ENCODE results near the gene TIPARP.

GRCh38 chr3:156674046-156674910 is at the start of gene TIPARP:
- peak; percentile 63 for TF ChIP-seq CTCF (conservative IDR thresholded peaks at IDR 0.05; ENCODE audit: low read depth, low read length)
- no peak for TF ChIP-seq EZH2 (IDR thresholded peaks at IDR 0.05; ENCODE audit: borderline replicate concordance, low read depth, low read length, poor library complexity, severe bottlenecking)

Measured in A673 (cell line).